Activated CD4-positive, alpha-beta T cell treated with anti-CD3 and anti-CD28 coated beads, Interleukin-2, amount 10 ng/mL, durations not matched to agents 7 days and 5 days (primary cell): ENCODE measurements around the gene C3orf22. TPM values are rescaled to one million over a fixed set of nuclear protein-coding genes. Genes with fewer than 3 reads are reported as not detected.
"Not testable (repeated sequence)": the region's sequence is repeated elsewhere in the genome, so short reads cannot be mapped to it uniquely, and the experiment has no call there.

Experiments used
- CTCF ChIA-PET: fragments of 350-600 bp; sonication (Branson Sonifier 250); formaldehyde crosslinking; loops from one replicate; lab custom pipeline; 2021; ENCODE audit warnings: antibody characterized with exemption; lab: Charles Lee
- POLR2A ChIA-PET: fragments of 350-600 bp; sonication (Branson Sonifier 250); formaldehyde crosslinking; loops from one replicate; lab custom pipeline; 2021; ENCODE audit warnings: antibody characterized with exemption; lab: Charles Lee
- DNase-seq: peaks from one replicate; pipeline ENCODE4 v3.0.0-alpha.2; 2020
- H3K27ac Mint-ChIP-seq: one replicate; pipeline ENCODE4 v1.8.0; 2021; ENCODE audit warnings: mild to moderate bottlenecking, moderate library complexity, mixed read lengths
- H3K27me3 Mint-ChIP-seq: one replicate; pipeline ENCODE4 v1.8.0; 2021; ENCODE audit warnings: mixed read lengths
- H3K36me3 Mint-ChIP-seq: one replicate; pipeline ENCODE4 v1.8.0; 2021; ENCODE audit warnings: low read depth, mixed read lengths
- H3K4me1 Mint-ChIP-seq: one replicate; pipeline ENCODE4 v1.8.0; 2021; ENCODE audit warnings: mixed read lengths
- H3K4me3 Mint-ChIP-seq: one replicate; pipeline ENCODE4 v1.8.0; 2021; ENCODE audit warnings: mild to moderate bottlenecking, moderate library complexity, mixed read lengths
- H3K9me3 Mint-ChIP-seq: one replicate; pipeline ENCODE4 v1.8.0; 2021; ENCODE audit warnings: mixed read lengths
- total RNA-seq, 2 experiments: library from RNA; stranded (reverse); gene quantifications; one replicate each; pipeline ENCODE4 v1.2.3, GENCODE V29; 2021

Gene C3orf22
- total RNA-seq, 2 experiments from 2014 or later, result not detected

DNA sequence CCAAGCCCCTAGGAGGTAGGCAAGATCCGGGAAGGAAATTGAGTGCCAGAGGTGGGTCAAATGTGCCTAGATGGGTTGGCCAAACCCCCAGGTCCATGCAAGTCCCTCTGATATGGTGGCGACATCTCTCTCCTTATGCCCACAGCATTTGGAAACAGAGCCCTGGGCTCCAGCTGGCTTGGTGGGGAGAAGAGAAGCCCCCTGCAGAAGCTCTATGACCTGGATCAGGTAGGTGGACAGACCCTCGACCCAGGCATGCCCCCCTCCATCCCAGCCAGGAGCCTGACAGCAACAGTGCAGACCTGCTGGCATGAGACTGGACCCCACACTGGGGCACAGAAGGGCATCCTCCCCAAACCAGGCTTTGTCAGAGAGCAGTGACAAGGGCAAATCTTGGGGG lies 22.6 kb downstream of the C3orf22 start:
- ChIA-PET CTCF (interaction anchor here (0.9 kb wide), 1 partner anchor 10 kb away, joined by 3 read pairs; no protein-coding TSS in a partner anchor), POLR2A (no interaction called here)
- peaks cover 6% of the 10 kb centered on the region for H3K9me3 Mint-ChIP-seq
- H3K4me3 Mint-ChIP-seq, result no peak overlapping the region
- H3K4me1 Mint-ChIP-seq, result peaks cover 8% of the 10 kb centered on the region
- no peaks in the 10 kb centered on the region for H3K36me3 Mint-ChIP-seq
- no peak for DNase-seq
- H3K27me3 Mint-ChIP-seq, result peaks cover 22% of the 10 kb centered on the region
- H3K27ac Mint-ChIP-seq, result no peak overlapping the region

GRCh38 chr3:126535636-126536035 lies 23.1 kb downstream of the C3orf22 start:
- no peaks in the 10 kb centered on the region for H3K36me3 Mint-ChIP-seq
- DNase-seq, result no peak
- POLR2A ChIA-PET, result no interaction called here
- peaks cover 20% of the 10 kb centered on the region for H3K27me3 Mint-ChIP-seq
- H3K9me3 Mint-ChIP-seq, result peaks cover 6% of the 10 kb centered on the region
- CTCF ChIA-PET, result interaction anchor here (0.9 kb wide), 1 partner anchor 9 kb away, joined by 3 read pairs; no protein-coding TSS in a partner anchor
- H3K4me3 Mint-ChIP-seq, result no peak overlapping the region
- H3K4me1 Mint-ChIP-seq, result peaks cover 3% of the 10 kb centered on the region
- no peak overlapping the region for H3K27ac Mint-ChIP-seq

- H3K36me3 Mint-ChIP-seq, H3K4me3 Mint-ChIP-seq, POLR2A ChIA-PET, H3K9me3 Mint-ChIP-seq, H3K4me1 Mint-ChIP-seq, DNase-seq, CTCF ChIA-PET, H3K27ac Mint-ChIP-seq: not testable (repeated sequence)
- peaks cover 15% of the 10 kb centered on the region for H3K27me3 Mint-ChIP-seq
Measured at GRCh38 chr3:126534716-126535115, 24.0 kb downstream of the C3orf22 start.

DNA sequence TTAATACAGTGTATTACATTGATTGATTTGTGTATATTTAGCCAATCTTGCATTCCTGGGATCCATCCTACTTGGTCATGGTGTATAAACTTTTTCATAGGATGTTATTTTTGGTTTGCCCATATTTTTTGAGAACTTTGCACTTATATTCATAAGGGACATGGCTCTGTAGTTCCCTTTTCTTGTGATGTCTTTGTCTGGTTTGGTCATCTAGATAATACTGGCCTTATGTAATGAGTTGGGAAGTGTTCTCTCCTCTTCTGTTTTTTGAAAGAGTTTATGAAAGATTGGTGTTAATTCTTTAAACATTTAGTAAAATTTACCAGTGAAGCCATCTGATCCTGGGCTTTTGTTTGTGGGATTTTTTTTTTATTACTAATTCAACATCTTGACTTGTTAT lies 25.2 kb downstream of the C3orf22 start:
- DNase-seq, result no peak
- Mint-ChIP-seq H3K4me1 (peaks cover 4% of the 10 kb centered on the region), H3K36me3 (no peaks in the 10 kb centered on the region), H3K9me3 (no peaks in the 10 kb centered on the region), H3K27me3 (peaks cover 15% of the 10 kb centered on the region), H3K4me3 (no peak overlapping the region), H3K27ac (no peak overlapping the region)
- CTCF ChIA-PET, result no interaction called here
- POLR2A ChIA-PET, result no interaction called here

GRCh38 chr3:126531051-126531330 lies 27.7 kb downstream of the C3orf22 start:
- Mint-ChIP-seq H3K9me3 (no peaks in the 10 kb centered on the region), H3K4me3 (no peak overlapping the region), H3K4me1 (peaks cover 4% of the 10 kb centered on the region), H3K27ac (no peak overlapping the region), H3K27me3 (peaks cover 15% of the 10 kb centered on the region), H3K36me3 (no peaks in the 10 kb centered on the region)
- POLR2A ChIA-PET, result no interaction called here
- CTCF ChIA-PET, result interaction anchor here (1.0 kb wide), 1 partner anchor 1044 kb away, joined by 3 read pairs; no protein-coding TSS in a partner anchor
- no peak for DNase-seq

DNA sequence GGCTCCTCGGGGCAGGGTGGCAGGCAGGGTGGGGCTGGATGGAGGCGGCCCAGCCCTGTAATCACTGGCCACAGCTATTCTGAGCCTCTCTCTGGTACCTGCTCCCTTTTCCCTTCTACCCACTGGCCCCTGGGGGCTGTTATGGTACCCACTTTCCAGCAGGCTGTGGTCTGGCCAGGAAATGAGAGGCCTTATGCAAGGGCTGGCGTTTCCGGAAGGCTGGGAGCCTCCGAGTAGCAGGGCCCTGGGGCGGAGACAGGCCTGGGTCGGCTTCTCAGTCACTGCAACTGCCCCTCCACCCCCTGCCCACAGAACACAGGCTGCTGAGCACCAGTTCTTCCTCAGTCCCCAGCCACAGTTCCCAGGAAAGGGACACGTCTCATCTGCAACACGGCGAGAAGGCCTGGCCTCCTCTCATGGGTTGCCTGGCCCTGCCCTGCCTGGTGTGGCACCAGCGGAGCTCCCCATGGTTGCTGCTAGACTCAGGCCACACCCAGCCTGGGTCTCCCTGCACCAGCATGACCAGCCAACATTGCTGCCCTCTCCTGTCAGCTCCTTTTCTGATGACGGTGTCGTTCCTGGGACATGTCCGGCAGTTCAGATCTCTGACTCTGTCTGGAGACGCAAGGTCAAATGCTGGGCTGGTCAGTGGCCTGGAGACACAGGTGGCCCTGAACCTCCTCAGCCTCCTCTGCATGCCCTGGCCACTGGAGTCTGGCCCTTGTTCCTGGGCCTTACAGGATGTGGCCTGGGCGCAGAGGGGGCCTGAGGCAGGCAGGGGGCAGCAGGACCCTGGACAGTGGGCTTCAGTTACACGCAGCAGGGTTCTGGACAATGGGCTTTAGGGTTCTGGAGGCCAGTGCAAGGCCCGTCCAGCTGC lies 28.3 kb downstream of the C3orf22 start:
- Mint-ChIP-seq H3K27ac (peak overlapping the region; percentile 17), H3K4me1 (peaks cover 4% of the 10 kb centered on the region), H3K27me3 (peaks cover 15% of the 10 kb centered on the region), H3K36me3 (no peaks in the 10 kb centered on the region), H3K9me3 (no peaks in the 10 kb centered on the region), H3K4me3 (no peak overlapping the region)
- no peak for DNase-seq
- CTCF ChIA-PET, result no interaction called here
- POLR2A ChIA-PET, result no interaction called here

DNA sequence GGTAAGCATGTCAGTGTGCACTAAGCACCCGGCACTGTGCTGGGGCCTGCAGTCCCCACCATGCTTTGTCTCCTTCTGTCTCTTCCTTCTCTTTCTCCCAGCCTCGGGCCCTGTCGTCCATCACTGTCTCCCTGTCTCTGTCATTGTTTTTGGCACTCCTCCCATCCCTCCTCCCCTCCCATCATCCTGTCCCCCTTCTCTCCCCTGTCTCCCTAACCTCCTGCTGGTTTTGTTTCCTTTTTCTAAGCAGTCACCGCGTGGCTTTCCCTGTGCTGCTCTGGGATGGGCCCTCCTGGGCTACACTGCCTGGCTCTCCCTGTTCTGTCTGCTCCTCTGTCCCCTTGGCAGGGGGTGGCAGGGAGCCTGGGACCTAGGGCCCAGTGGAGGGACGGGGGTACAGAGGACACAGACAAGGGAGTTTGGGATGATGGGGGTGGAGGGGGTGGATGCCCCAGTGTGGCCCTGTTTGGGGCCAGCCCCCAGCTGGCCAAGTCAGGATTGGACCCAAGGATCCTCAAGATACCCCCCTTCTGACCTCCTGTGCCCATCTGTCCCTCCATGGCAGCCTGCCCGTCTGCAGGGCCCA lies 29.1 kb downstream of the C3orf22 start:
- Mint-ChIP-seq H3K4me3 (no peak overlapping the region), H3K27ac (peak overlapping the region; percentile 61), H3K9me3 (no peaks in the 10 kb centered on the region), H3K27me3 (peaks cover 20% of the 10 kb centered on the region), H3K36me3 (no peaks in the 10 kb centered on the region), H3K4me1 (peaks cover 4% of the 10 kb centered on the region)
- ChIA-PET POLR2A (no interaction called here), CTCF (no interaction called here)
- DNase-seq, result no peak

DNA sequence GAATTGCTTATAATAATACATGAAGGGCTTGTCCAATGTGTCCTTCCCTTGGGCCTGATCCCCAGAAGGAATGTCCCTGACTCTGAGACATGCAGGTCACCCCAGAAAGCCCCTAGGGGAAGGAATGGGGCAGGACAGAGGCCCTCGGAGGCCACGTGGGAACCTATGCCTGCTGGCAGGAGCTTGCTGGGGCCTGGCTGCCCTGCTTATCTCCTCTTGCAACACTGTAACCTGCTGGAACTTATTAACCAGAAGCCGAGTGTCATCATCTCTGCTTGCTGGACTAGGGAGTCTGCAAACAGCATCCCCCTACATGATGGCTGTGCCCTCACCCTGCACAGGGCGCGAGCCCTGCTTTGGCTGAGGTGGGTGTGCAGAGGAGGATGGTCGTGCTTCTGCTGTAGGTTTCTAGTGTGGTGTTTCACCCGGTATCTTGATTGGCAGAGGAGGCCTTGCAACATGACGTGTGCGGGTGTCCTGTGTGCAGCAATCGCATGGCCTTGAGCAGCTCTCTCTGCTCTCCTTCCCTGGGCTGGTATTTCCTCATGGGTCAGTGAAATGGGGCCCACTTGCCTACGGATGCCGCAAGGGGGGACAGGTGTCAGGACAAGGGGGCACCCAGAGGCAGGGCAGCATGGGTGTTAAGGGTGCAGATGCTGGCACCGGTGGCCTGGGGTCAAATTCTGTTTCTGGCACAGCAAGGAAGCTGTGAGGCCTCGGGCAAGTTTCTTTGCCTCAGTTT lies 29.8 kb downstream of the C3orf22 start:
- H3K27ac Mint-ChIP-seq, result no peak overlapping the region
- no peaks in the 10 kb centered on the region for H3K36me3 Mint-ChIP-seq
- DNase-seq, result no peak
- no peaks in the 10 kb centered on the region for H3K9me3 Mint-ChIP-seq
- peaks cover 20% of the 10 kb centered on the region for H3K27me3 Mint-ChIP-seq
- ChIA-PET CTCF (no interaction called here), POLR2A (no interaction called here)
- H3K4me1 Mint-ChIP-seq, result peaks cover 4% of the 10 kb centered on the region
- no peak overlapping the region for H3K4me3 Mint-ChIP-seq

GRCh38 chr3:126528419-126528799 lies 30.3 kb downstream of the C3orf22 start:
- no peaks in the 10 kb centered on the region for H3K9me3 Mint-ChIP-seq
- H3K36me3 Mint-ChIP-seq, result no peaks in the 10 kb centered on the region
- H3K4me3 Mint-ChIP-seq, result no peak overlapping the region
- POLR2A ChIA-PET, result no interaction called here
- peaks cover 18% of the 10 kb centered on the region for H3K27me3 Mint-ChIP-seq
- no peak overlapping the region for H3K27ac Mint-ChIP-seq
- H3K4me1 Mint-ChIP-seq, result peaks cover 4% of the 10 kb centered on the region
- CTCF ChIA-PET, result no interaction called here
- DNase-seq, result no peak

DNA sequence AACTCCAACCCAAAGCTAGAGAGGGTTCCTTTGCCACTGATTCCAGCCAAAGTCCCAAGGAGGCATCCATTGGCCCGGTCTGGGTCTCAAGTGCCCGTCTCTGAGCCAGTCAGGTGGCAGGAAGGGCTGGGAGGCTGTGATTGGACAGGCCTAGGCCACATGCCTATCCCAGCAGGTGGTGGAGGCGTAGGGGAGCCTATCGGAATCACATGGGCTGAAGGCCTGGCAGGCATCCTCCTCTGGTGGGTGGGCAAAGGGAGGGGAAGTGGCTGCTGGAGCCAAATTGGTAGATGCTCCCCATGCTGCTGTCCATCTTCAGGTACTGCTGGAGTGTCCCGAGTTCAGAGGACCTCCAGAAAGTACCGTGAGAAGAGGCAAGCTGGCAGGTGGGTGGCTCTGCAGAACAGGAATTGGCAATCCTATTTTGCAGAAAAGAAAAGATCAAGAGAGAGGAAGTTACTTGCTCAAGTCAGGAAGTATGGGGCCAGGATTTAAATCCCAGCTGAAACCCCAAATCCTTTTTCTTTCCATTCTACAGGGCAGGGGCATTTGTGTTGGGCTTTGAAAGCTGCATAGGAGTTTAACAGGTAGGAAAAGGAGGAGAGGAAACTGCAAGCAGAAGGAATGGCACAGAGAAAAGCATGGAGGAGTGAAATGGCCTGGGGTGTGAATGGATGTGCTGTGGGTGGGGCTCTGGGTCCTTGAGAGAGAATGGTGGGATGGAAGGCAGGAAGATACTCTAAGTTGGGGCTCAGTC lies 31.1 kb downstream of the C3orf22 start:
- POLR2A ChIA-PET, result no interaction called here

GRCh38 chr3:126527006-126527405 lies 31.7 kb downstream of the C3orf22 start:
- CTCF ChIA-PET, result interaction anchor here (0.9 to 1.4 kb wide), 2 partner anchors 9 to 17 kb away, joined by 3 read pairs; no protein-coding TSS in a partner anchor
- Mint-ChIP-seq H3K27ac (no peak overlapping the region), H3K27me3 (peaks cover 21% of the 10 kb centered on the region), H3K4me1 (peaks cover 4% of the 10 kb centered on the region), H3K9me3 (no peaks in the 10 kb centered on the region), H3K36me3 (no peaks in the 10 kb centered on the region), H3K4me3 (no peak overlapping the region)
- no peak for DNase-seq
- POLR2A ChIA-PET, result no interaction called here

More for the DNA sequence above, 31.1 kb downstream of the C3orf22 start:
- DNase-seq, result no peak
- no peaks in the 10 kb centered on the region for H3K9me3 Mint-ChIP-seq
- H3K4me3 Mint-ChIP-seq, result no peak overlapping the region
- H3K27ac Mint-ChIP-seq, result no peak overlapping the region
- CTCF ChIA-PET, result interaction anchor here (1.4 kb wide), 1 partner anchor 16 kb away, joined by 3 read pairs; no protein-coding TSS in a partner anchor
- no peaks in the 10 kb centered on the region for H3K36me3 Mint-ChIP-seq
- H3K4me1 Mint-ChIP-seq, result peaks cover 4% of the 10 kb centered on the region
- peaks cover 23% of the 10 kb centered on the region for H3K27me3 Mint-ChIP-seq

GRCh38 chr3:126526668-126527005 lies 32.1 kb downstream of the C3orf22 start:
- Mint-ChIP-seq H3K9me3 (no peaks in the 10 kb centered on the region), H3K36me3 (no peaks in the 10 kb centered on the region), H3K4me3 (no peak overlapping the region), H3K4me1 (peaks cover 4% of the 10 kb centered on the region), H3K27me3 (peaks cover 19% of the 10 kb centered on the region), H3K27ac (no peak overlapping the region)
- DNase-seq, result no peak
- POLR2A ChIA-PET, result no interaction called here
- CTCF ChIA-PET, result interaction anchor here (0.9 to 1.4 kb wide), 2 partner anchors 9 to 17 kb away, joined by 3 read pairs; no protein-coding TSS in a partner anchor
